Muscle layer of colon (tissue), 2 donors: Measurements from ENCODE around the gene CCDC158.
"Not testable (repeated sequence)": the region's sequence is repeated elsewhere in the genome, so short reads cannot be mapped to it uniquely, and the experiment has no call there.

Source experiments
- H3K27ac ChIP-seq: one replicate; pipeline ENCODE4 v1.7.0; 2013; ENCODE audit warnings: low read depth, mild to moderate bottlenecking, low read length, moderate library complexity
- H3K27me3 ChIP-seq, 2 donors: one replicate each; pipeline ENCODE4 v1.7.0; 2013; ENCODE audit warnings: low read length in 2 of 2, mild to moderate bottlenecking in 2 of 2; ENCODE audit not compliant: insufficient read depth in 2 of 2, control insufficient read depth in 1 of 2
- H3K36me3 ChIP-seq: one replicate; pipeline ENCODE4 v1.7.0; 2013; ENCODE audit warnings: mild to moderate bottlenecking, low read length; ENCODE audit not compliant: insufficient read depth
- H3K4me1 ChIP-seq: one replicate; pipeline ENCODE4 v1.7.0; 2013; ENCODE audit warnings: mild to moderate bottlenecking, low read length; ENCODE audit not compliant: insufficient read depth
- H3K4me3 ChIP-seq, 2 donors: one replicate each; pipeline ENCODE4 v1.7.0; 2013; ENCODE audit warnings: low read length in 2 of 2, low read depth in 1 of 2, mild to moderate bottlenecking in 1 of 2, moderate library complexity in 1 of 2
- H3K9ac ChIP-seq: one replicate; pipeline ENCODE4 v1.7.0; 2013; ENCODE audit warnings: low read length
- H3K9me3 ChIP-seq: one replicate; pipeline ENCODE4 v1.7.0; 2013; ENCODE audit warnings: mild to moderate bottlenecking, low read length
- donor health status: abdominal sarcoma.
- donor health status: Adenocarcinoma of cecum.

The CCDC158 gene

GRCh38 chr4:76420762-76421581 lies at the start of gene CCDC158:
CCDC158 (minus strand) TSS chr4:76421141; CDS start chr4:76403207, 17,934 bp downstream.
- H3K9me3 ChIP-seq = no peaks in the 10 kb centered on the region
- H3K27me3 ChIP-seq = peaks cover 0 to 12% of the 10 kb centered on the region in 2 donors
- peaks cover 9% of the 10 kb centered on the region for H3K4me1 ChIP-seq
- H3K27ac ChIP-seq = no peak within 1 kb of the TSS
- no peak within 1 kb of the TSS for H3K9ac ChIP-seq
- H3K36me3 ChIP-seq = no peaks in the 10 kb centered on the region
- H3K4me3 ChIP-seq = peak within 1 kb of the TSS; percentile 59 to 60

- no peak overlapping the region for H3K27ac ChIP-seq
- no peaks in the 10 kb centered on the region for H3K9me3 ChIP-seq
- no peak overlapping the region for H3K9ac ChIP-seq
- no peaks in the 10 kb centered on the region for H3K36me3 ChIP-seq
- H3K27me3 ChIP-seq = no peaks in the 10 kb centered on the region
- no peaks in the 10 kb centered on the region for H3K4me1 ChIP-seq
- H3K4me3 ChIP-seq = no peak overlapping the region
Observed at GRCh38 chr4:76470532-76470931, 49.6 kb upstream of the CCDC158 start.

- no peak overlapping the region for H3K27ac ChIP-seq
Observed at GRCh38 chr4:76470064-76470463, 49.1 kb upstream of the CCDC158 start.

GRCh38 chr4:76463568-76463967 lies 42.6 kb upstream of the CCDC158 start:
- H3K27me3 ChIP-seq = no peaks in the 10 kb centered on the region
- H3K36me3 ChIP-seq = no peaks in the 10 kb centered on the region
- peaks cover 5% of the 10 kb centered on the region for H3K4me1 ChIP-seq
- no peak overlapping the region for H3K9ac ChIP-seq
- H3K9me3 ChIP-seq = no peaks in the 10 kb centered on the region
- H3K4me3 ChIP-seq = no peak overlapping the region
- H3K27ac ChIP-seq = no peak overlapping the region

More at GRCh38 chr4:76470064-76470463, 49.1 kb upstream of the CCDC158 start:
- Histone ChIP-seq H3K4me3 (no peak overlapping the region), H3K9ac (no peak overlapping the region), H3K36me3 (no peaks in the 10 kb centered on the region), H3K4me1 (no peaks in the 10 kb centered on the region), H3K27me3 (no peaks in the 10 kb centered on the region), H3K9me3 (no peaks in the 10 kb centered on the region)

- Histone ChIP-seq H3K9ac (no peak overlapping the region), H3K27me3 (no peaks in the 10 kb centered on the region), H3K36me3 (no peaks in the 10 kb centered on the region), H3K9me3 (no peaks in the 10 kb centered on the region), H3K27ac (no peak overlapping the region), H3K4me1 (peaks cover 6% of the 10 kb centered on the region), H3K4me3 (peak overlapping the region in 1 of 2 donors; percentile 12)
Observed at GRCh38 chr4:76459291-76459723, 38.4 kb upstream of the CCDC158 start.

GRCh38 chr4:76458825-76459224 lies 37.9 kb upstream of the CCDC158 start:
- no peak overlapping the region for H3K9ac ChIP-seq
- H3K27ac ChIP-seq = no peak overlapping the region
- H3K4me3 ChIP-seq = no peak overlapping the region

GRCh38 chr4:76458297-76458696 lies 37.4 kb upstream of the CCDC158 start:
- Histone ChIP-seq H3K27ac (no peak overlapping the region), H3K4me1 (peaks cover 6% of the 10 kb centered on the region), H3K36me3 (no peaks in the 10 kb centered on the region), H3K9ac (no peak overlapping the region), H3K9me3 (no peaks in the 10 kb centered on the region), H3K27me3 (no peaks in the 10 kb centered on the region), H3K4me3 (no peak overlapping the region)

More at GRCh38 chr4:76458825-76459224, 37.9 kb upstream of the CCDC158 start:
- H3K4me1 ChIP-seq = peaks cover 6% of the 10 kb centered on the region
- no peaks in the 10 kb centered on the region for H3K9me3 ChIP-seq
- H3K36me3 ChIP-seq = no peaks in the 10 kb centered on the region
- H3K27me3 ChIP-seq = no peaks in the 10 kb centered on the region

GRCh38 chr4:76457885-76458284 lies 36.9 kb upstream of the CCDC158 start:
- no peak overlapping the region for H3K27ac ChIP-seq

GRCh38 chr4:76454073-76454472 lies 33.1 kb upstream of the CCDC158 start:
- not testable (repeated sequence) for H3K4me1 ChIP-seq, H3K27ac ChIP-seq, H3K9me3 ChIP-seq, H3K36me3 ChIP-seq, H3K27me3 ChIP-seq, H3K4me3 ChIP-seq, H3K9ac ChIP-seq

More at GRCh38 chr4:76457885-76458284, 36.9 kb upstream of the CCDC158 start:
- H3K4me3 ChIP-seq = no peak overlapping the region
- H3K9ac ChIP-seq = no peak overlapping the region
- no peaks in the 10 kb centered on the region for H3K9me3 ChIP-seq
- H3K4me1 ChIP-seq = peaks cover 6% of the 10 kb centered on the region
- no peaks in the 10 kb centered on the region for H3K36me3 ChIP-seq
- H3K27me3 ChIP-seq = no peaks in the 10 kb centered on the region

- H3K36me3 ChIP-seq = no peaks in the 10 kb centered on the region
- no peaks in the 10 kb centered on the region for H3K27me3 ChIP-seq
- H3K4me1 ChIP-seq = no peaks in the 10 kb centered on the region
- H3K9me3 ChIP-seq = no peaks in the 10 kb centered on the region
- H3K27ac ChIP-seq = no peak overlapping the region
- H3K4me3 ChIP-seq = no peak overlapping the region
- H3K9ac ChIP-seq = no peak overlapping the region
Observed at GRCh38 chr4:76453232-76453631, 32.3 kb upstream of the CCDC158 start.

- no peak overlapping the region for H3K4me3 ChIP-seq
- no peaks in the 10 kb centered on the region for H3K27me3 ChIP-seq
- no peaks in the 10 kb centered on the region for H3K36me3 ChIP-seq
- H3K4me1 ChIP-seq = no peaks in the 10 kb centered on the region
- no peaks in the 10 kb centered on the region for H3K9me3 ChIP-seq
- no peak overlapping the region for H3K9ac ChIP-seq
- H3K27ac ChIP-seq = no peak overlapping the region
Observed at GRCh38 chr4:76449833-76450232, 28.9 kb upstream of the CCDC158 start.

GRCh38 chr4:76449362-76449767 lies 28.4 kb upstream of the CCDC158 start:
- H3K27me3 ChIP-seq = no peaks in the 10 kb centered on the region
- H3K9ac ChIP-seq = no peak overlapping the region

More at GRCh38 chr4:76449362-76449767, 28.4 kb upstream of the CCDC158 start:
- H3K36me3 ChIP-seq = no peaks in the 10 kb centered on the region
- H3K27ac ChIP-seq = no peak overlapping the region
- H3K4me3 ChIP-seq = no peak overlapping the region
- no peaks in the 10 kb centered on the region for H3K4me1 ChIP-seq
- no peaks in the 10 kb centered on the region for H3K9me3 ChIP-seq
